ENCODE results near the gene CDK5RAP2. TPM values are rescaled to one million over a fixed set of nuclear protein-coding genes. Genes with fewer than 3 reads are reported as not detected.

Gene CDK5RAP2
- total RNA-seq, 4 donors from 2014 or later, result 41.6 to 77.2 (median 43.2) TPM

GRCh38 chr9:120441426-120442307, 138.3 kb downstream of the CDK5RAP2 start:
- H3K9me3 ChIP-seq, result no peaks in the 10 kb centered on the region
- no peak overlapping the region for H3K27ac ChIP-seq
- no peak for ATAC-seq
- WGBS, 2 donors (ENCODE audit: low coverage in 1 of 2), result 73 to 77% methylated on average over 6 to 9 of the region's 9 CpGs
- peaks cover 3 to 96% of the 10 kb centered on the region in 2 donors for H3K36me3 ChIP-seq
- H3K4me1 ChIP-seq, result no peaks in the 10 kb centered on the region
- no peak overlapping the region for H3K4me3 ChIP-seq
- no peaks in the 10 kb centered on the region for H3K27me3 ChIP-seq
- no peak for TF ChIP-seq POLR2A (IDR thresholded peaks at IDR 0.05)
- TF ChIP-seq EP300 (IDR thresholded peaks at IDR 0.05), result no peak
- no peak for TF ChIP-seq CTCF (IDR thresholded peaks at IDR 0.05)
- TF ChIP-seq POLR2AphosphoS5 (IDR thresholded peaks at IDR 0.05), result no peak

DNA sequence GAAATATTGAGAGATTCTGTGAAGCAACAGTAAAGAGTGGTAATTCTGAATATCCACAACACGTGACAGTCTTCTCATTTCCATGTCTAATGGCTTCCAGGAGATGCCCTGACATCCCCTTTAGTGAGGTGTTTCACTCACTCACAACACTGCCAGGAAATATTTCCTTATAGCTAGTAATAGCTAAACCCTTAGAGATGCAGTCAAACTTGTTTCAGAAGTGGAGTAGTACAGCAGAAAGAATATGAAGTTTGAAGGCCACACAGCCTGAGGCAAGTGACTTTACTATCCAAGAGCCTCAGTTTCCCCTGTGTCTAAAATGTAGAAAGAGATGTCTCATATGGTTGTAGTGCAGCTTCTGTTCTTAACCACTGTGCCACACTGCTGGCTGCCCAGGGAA, 139.2 kb downstream of the CDK5RAP2 start:
- no peak overlapping the region for H3K27ac ChIP-seq
- TF ChIP-seq EP300 (IDR thresholded peaks at IDR 0.05) (no peak), CTCF (IDR thresholded peaks at IDR 0.05) (no peak), POLR2A (IDR thresholded peaks at IDR 0.05) (no peak), POLR2AphosphoS5 (IDR thresholded peaks at IDR 0.05) (no peak)
- ATAC-seq, result no peak
- no peaks in the 10 kb centered on the region for H3K4me1 ChIP-seq
- no peak overlapping the region for H3K4me3 ChIP-seq
- no peaks in the 10 kb centered on the region for H3K27me3 ChIP-seq
- H3K36me3 ChIP-seq, result peaks cover 3 to 93% of the 10 kb centered on the region in 2 donors
- no peaks in the 10 kb centered on the region for H3K9me3 ChIP-seq
- WGBS, 2 donors (ENCODE audit: low coverage in 1 of 2), result 88% methylated on average over 1 of the region's 1 CpG; no CpG with 5 or more reads in 1 of the 2 donors

- Histone ChIP-seq H3K4me3 (no peak overlapping the region), H3K9me3 (no peaks in the 10 kb centered on the region), H3K4me1 (peaks cover 0 to 8% (median 2%) of the 10 kb centered on the region in 3 donors), H3K27me3 (no peaks in the 10 kb centered on the region), H3K36me3 (peaks cover 3 to 86% of the 10 kb centered on the region in 2 donors), H3K27ac (no peak overlapping the region)
- ATAC-seq, result no peak
- 92% methylated on average over 1 of the region's 1 CpG; no CpG with 5 or more reads in 1 of the 2 donors for WGBS, 2 donors (ENCODE audit: low coverage in 1 of 2)
- TF ChIP-seq CTCF (IDR thresholded peaks at IDR 0.05) (no peak), POLR2AphosphoS5 (IDR thresholded peaks at IDR 0.05) (no peak), EP300 (IDR thresholded peaks at IDR 0.05) (no peak), POLR2A (IDR thresholded peaks at IDR 0.05) (no peak)
Observed at GRCh38 chr9:120439926-120440325, 140.0 kb downstream of the CDK5RAP2 start.

- TF ChIP-seq CTCF (IDR thresholded peaks at IDR 0.05) (peak in 2 of 4 experiments; percentile 14 to 44), EP300 (IDR thresholded peaks at IDR 0.05) (no peak)
- no peaks in the 10 kb centered on the region for H3K9me3 ChIP-seq
- no peaks in the 10 kb centered on the region for H3K27me3 ChIP-seq
- WGBS, 2 donors (ENCODE audit: low coverage in 1 of 2), result 93 to 94% methylated on average over 3 to 6 of the region's 9 CpGs
- H3K4me3 ChIP-seq, result no peak overlapping the region
- peaks cover 2 to 17% (median 5%) of the 10 kb centered on the region in 3 donors for H3K4me1 ChIP-seq
- H3K27ac ChIP-seq, result no peak overlapping the region
- ATAC-seq, result no peak
- peaks cover 3 to 84% of the 10 kb centered on the region in 2 donors for H3K36me3 ChIP-seq
Observed at GRCh38 chr9:120438836-120439546, 141.0 kb downstream of the CDK5RAP2 start.
